DMS153 treated with DMSO at 0.1 percent for 48 hours (cell line): Measurements from ENCODE around the gene DRP2.
"Not testable (repeated sequence)": the region's sequence is repeated elsewhere in the genome, so short reads cannot be mapped to it uniquely, and the experiment has no call there.

ENCODE experiments used
- DNase-seq: peaks from one replicate; lab custom pipeline; 2025; ENCODE audit not compliant: unreplicated experiment; lab: John Stamatoyannopoulos, UW

The DRP2 gene

DNA sequence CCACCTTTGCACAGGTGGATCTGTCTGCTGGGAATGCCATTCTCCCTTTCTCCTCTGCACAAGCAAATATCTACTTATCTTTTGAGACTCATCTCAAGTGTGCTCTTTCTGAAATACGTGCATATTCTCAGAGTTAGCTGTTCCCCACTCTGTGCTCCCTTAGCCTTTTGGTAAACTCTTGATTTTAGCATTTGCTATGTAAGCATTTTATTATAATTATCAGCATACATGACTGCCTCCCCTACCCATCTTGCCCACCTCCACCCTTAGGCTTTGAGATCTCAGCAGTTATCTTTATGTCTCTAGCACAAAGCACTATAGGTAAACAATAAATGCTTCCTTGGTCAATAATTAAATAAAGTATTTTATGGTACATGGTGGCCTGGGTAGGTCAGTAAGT is 11.5 kb downstream of the DRP2 start:
- no peak for DNase-seq

DNA sequence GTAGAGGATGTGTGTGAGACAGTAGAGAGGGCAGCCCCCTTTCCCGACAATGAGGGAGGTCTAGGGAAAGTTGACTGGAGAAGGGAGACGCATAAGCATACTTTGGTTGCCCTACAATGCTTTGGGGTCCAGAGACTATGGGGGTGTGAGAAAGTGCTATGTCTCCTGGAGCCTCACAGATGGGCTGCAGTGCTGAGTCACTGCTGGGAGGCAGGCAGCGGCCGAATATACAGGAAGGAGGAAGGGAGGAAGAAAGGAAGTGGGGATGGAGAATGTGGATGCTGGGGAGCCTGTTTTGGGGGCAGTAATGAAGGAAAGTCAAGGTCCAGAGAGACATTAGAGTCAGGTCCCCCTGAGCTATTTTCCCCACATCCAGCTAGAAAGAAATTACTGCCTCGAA is 12.7 kb downstream of the DRP2 start:
- DNase-seq: no peak

DNA sequence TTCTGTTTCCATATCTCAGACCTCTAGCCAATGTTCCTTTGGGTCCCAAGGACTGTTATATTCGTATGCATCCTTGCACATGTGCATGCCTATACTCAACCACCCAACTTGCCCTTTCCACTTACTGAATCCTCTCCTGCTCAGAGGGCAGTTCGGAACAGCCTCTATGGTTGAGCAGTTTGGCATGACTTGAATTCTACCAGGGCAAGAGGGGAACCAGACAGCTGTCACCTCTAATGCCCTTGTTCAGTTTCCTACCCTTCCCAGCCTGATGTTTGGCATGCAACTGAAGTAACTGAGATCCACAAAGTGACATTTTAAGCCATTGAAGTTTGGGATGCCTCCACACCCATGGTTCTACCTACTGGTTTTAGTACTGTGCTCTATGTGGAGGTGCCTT is 17.5 kb downstream of the DRP2 start:
- DNase-seq: no peak

DNA sequence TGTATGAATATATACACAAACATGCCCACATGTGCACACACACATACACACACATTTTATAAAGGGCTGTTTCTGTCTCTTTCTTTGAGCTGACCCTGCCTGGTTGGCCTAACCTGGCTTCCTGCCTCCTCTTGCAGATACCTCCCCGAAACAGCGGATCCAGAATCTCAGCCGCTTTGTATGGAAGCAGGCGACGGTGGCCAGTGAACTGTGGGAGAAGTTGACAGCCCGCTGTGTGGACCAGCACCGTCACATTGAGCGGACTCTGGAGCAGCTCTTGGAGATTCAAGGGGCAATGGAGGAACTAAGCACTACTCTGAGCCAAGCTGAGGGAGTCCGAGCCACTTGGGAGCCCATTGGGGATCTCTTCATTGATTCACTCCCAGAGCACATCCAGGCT is 21.9 kb downstream of the DRP2 start:
- no peak for DNase-seq

DNA sequence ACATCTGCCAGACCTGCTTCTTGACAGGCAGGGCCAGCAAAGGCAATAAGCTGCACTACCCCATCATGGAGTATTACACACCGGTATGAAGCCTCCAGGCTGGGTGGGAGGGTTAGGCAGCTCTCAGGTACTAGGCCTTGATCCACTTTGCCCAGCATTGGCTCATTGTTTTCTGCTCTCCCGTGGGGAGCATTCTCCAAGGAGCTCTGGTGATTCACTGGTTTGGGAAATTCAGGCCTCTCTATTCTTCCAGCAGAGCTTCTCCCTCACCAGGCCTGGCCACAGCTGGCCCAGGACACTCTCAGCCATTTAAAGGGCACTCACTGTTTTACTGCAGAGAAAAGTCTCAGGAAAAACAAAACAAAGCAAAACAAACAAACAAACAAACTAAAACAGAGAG is 33.0 kb downstream of the DRP2 start:
- no peak for DNase-seq

DNA sequence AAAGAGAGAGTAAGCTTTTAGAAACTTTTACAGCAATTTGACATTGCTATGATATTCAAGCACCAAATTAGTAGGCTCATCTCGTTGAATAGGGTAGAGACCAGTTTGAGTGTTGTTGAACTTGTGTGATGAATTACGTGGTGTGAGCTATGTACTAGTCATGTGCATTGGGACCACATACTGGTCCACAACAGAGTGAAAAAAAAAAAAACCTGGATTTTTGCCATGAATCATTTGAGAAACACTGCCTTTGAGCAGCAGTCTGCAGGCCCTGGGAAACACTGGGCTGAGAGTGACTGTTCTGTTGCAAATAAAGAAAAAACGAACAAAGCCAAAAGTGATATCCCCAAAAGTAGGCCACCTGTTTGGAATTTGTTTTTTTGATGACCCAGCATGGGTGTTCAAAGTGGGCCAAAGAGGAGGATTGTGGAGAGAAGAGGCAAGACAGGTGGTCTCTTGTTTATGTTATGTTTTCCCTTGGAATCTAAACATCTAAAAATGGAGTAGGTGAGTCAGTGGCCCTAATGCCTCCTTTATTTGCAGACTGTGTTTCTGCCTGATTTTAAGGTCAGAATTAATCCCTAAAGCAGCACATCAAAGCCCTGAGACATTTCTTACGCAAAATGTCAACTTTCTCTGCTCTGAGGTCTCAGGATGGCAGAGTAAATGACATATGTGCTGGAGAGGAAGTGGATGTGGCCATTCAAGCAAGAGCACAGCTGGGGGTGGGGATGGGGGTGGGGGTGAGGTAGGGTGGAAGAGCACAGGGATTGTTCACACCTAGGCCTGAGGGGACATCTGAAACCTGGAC is 38.1 kb downstream of the DRP2 start:
- DNase-seq: no peak

DNA sequence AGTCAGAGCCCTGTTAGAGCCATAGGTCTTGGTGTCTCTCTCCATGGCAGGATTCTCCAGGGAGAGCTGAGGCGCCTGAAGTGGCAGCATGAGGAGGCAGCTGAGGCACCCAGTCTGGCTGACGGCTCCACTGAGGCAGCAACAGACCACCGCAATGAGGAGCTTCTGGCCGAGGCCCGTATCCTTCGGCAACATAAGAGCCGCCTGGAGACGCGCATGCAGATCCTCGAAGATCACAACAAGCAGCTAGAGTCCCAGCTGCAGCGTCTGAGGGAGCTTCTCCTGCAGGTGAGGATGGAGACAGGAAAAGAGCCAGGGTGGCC is 38.6 kb downstream of the DRP2 start:
- no peak for DNase-seq

DNA sequence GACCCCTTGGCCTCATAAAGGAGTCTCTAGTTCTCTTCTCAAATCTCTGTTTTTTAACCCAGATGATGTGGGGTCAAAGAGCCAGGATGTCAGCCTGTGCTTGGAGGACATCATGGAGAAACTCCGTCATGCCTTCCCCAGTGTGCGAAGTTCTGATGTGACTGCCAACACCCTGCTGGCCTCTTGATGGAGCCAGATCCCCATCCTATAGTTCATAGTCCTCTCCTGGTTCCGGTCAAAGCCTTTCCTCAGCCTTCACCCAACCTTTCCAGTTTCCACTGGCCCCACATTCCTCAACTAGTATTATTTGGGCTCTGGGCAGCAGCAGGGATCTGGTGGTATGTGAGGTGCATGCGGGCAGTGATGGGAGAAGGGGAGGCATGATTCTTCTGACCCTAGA is 40.8 kb downstream of the DRP2 start:
- no peak for DNase-seq

DNA sequence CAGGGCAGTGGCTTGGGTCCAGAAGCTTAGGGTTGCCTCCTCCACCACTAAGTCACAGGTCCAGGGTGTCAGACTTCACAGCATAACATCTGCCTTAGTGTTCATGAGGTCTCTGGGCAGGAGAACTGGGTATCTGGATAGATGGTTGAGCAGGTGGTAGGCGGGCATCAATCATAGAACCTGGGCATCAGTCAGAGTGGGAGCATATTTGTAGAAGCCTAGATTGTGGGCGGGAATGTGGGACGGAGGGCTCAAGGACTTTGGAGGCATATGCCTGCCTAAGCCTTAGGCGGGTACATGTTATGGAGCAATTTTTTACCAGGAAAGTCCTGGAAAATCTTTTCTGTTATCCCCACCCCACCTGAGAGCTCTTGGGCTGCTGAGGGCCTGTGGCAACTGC is 43.0 kb downstream of the DRP2 start:
- no peak for DNase-seq

DNA sequence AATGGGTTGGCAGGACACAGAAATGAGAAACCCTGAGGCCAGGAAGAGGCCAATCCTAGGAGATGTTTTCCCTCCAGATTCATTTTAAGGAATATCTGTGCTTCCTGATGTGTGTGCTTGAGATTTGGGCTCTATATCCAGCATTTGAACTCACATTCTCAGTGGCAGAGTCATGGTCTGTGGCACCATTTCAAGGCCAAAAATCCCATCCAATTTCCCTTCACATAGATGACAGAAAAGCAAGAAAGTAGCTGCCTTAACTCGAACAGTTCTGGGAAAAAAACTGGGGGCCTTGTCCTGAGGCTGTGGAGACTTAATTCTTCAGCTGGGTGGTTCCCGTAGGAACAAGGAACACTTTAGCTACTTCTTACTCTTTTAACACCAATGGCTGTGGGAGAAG is 44.2 kb downstream of the DRP2 start:
- no peak for DNase-seq

DNA sequence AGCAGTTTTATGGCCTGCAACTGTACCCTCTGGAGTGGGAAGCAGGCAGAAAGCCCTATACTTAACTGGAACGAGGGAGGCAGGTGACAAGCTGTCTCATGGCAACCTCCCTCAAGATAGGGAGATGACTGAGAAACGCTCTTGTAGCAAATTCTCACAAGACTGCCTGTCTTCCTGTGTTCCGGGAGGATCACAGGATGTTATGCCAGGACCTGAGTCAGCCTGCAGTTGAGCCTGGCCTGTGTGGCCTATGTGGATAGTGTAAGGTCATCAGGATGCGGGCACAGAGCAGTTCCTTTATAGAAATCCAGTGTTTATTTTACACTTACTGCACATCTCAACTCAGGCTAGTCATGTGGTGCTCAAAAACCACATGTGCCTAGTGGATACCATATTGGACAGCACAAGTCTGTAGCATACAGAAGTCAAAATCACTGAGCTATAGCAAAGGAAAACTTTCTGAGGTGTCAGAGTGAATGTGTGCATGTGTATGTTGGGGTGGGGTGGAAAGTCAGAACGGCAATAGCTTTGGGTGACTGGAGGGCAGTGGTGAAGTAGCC is 46.4 kb downstream of the DRP2 start:
- no peak for DNase-seq

DNA sequence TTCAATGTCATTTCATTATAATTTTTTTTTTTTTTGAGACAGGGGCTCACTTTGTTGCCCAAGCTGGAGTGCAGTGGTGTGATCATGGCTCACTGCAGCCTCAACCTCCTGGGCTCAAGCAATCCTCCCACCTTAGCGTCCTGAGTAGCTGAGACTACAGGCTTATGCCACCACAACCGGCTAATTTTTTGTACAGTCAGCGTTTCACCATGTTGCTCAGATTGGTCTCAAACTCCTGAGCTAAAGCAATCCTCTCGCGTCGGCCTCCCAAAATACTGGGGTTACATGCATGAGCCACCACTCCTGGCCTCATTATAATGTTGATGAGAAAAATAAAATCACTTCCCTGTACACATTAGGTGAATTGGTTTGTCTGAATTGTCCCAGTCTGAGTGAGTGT is 54.6 kb downstream of the DRP2 start:
- no peak for DNase-seq

DNA sequence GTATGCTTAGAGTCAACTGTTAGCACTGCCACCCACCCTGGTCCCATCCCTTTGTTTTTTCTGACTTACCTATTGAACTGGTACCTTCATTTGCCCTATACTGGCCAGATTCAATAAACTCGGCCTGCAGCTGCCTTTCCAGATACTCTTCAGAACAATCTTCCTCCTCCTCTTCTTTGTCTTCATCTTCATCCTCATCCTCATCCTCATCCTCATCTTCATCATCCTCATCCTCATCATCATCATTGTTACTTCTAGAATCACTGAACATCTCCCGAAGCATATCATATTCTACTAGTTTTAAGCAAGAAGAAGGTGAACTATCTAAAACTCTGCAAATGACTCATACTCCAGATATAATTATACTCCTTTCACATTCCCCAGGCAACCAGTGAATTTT is 56.7 kb downstream of the DRP2 start:
- no peak for DNase-seq

DNA sequence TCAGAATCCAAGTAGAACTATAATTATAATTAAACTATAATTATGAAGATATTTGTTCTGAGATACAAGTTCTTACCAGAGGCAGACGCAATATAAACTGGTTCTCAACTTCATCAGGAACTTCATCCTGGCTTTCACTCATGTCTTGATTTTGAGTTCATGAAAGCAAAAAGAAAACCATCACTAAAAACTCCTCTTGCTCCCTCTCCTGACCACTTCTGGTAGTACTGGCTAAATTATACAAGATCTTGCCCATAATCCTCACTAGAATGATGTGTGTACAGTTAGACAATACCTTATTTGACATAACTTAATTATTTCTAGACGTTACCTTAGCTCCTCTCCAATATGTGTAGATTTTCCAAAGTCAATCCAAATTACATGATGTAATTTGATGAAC is 67.8 kb downstream of the DRP2 start:
- no peak for DNase-seq

DNA sequence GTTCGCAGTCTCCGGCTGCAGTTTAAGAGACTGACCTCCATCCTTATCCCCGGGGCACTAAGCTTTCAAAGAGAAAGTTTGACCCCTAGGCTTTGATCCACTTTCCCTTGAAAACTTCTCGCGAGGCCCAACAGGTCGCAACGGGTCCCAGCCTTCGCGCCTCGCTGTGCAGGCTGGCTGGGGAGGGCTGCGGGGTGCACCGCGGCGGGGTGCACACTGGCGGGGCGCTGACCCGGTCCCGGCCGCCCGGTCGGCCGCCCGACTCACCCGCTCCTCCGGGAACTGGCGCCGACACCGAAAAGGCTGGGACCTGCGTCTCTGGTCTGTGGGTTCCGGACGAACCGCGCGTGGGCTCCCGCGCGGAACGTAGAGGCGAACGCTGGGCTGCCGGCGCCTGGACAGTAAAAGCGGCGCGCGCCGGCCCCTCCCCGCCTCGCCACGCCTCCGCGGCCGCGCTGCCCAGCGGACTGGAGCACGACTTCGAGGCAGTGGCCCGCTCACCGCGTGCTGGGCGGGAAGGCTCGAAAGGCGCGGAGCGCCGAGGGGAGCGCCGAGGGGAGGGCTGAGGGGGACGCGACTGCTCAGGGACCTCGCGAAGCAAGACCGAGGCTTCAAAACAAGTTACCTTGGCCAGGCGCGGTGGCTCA is 71.5 kb downstream of the DRP2 start, which contains the start of gene TAF7L:
Gene TAF7L, minus strand, starts transcription at position 378 of the 647 bp plus-strand sequence. CDS start 3,791 bp downstream, outside the sequence.
- no peak for DNase-seq

DNA sequence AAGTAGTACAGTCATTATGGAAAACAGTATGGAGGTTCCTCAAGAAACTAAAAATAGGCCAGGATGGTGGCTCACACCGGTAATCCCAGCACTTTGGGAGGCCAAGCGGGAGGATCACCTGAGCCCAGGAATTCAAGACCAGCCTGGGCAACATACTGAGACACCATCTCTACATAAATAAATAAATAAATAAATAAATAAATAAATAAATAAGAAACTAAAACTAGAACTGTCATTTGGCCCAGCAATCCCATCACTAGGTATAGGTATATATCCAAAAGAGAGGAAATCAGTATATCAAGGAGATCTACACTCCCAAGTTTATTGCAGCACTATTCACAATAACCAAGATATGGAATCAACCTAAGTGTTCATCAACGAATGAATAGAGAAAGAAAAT is 76.0 kb downstream of the DRP2 start:
- DNase-seq: not testable (repeated sequence)

DNA sequence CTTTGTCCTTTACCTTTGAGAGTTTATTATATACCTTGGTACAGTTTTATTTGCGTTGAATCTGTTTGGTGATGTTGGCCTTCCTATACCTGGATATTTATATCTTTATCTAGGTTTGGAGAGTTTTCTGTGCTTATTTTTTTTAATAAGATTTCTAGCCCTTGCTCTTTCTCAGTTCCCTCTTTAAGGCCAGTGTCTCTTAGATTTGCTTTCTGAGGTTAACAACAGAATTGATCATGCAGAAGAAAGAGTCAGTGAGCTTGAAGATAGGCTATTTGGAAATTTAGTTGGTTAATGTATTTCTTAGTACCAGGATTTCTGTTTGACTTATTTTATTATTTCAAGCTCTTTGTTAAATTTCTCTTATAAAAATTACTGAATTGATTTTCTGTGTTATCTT is 84.2 kb downstream of the DRP2 start:
- DNase-seq: no peak
